Tibial nerve (tissue), 4 donors: ENCODE measurements around the gene PLCE1.

ENCODE experiments used
- CTCF ChIP-seq, 5 experiments: fragments of 200-600 bp in 3 of 5; fragments of 450-650 bp in 2 of 5; sonication (generic) in 3 of 5; IDR thresholded peaks; one replicate each; pipeline ENCODE4 v1.5.1; 2016 to 2019; ENCODE audit warnings: antibody characterized with exemption in 5 of 5, mild to moderate bottlenecking in 3 of 5, moderate library complexity in 2 of 5
- EP300 ChIP-seq, 2 donors: sonication (generic); formaldehyde crosslinking; IDR thresholded peaks; one replicate each; pipeline ENCODE4 v1.6.1; 2017; ENCODE audit warnings: antibody characterized with exemption in 2 of 2, mild to moderate bottlenecking in 1 of 2
- POLR2A ChIP-seq, 2 donors: fragments of 450-650 bp; IDR thresholded peaks; one replicate each; pipeline ENCODE4 v1.6.1; 2017; ENCODE audit warnings: antibody characterized with exemption in 2 of 2, mild to moderate bottlenecking in 2 of 2, moderate library complexity in 2 of 2

GRCh38 chr10:93954299-93954698, 39.4 kb upstream of the PLCE1 start:
- TF ChIP-seq CTCF (IDR thresholded peaks at IDR 0.05) (no peak), POLR2A (IDR thresholded peaks at IDR 0.05) (no peak), EP300 (IDR thresholded peaks at IDR 0.05) (no peak)
